ENCODE measurements around the gene GRIN2A. TPM values are rescaled to one million over a fixed set of nuclear protein-coding genes. Genes with fewer than 3 reads are reported as not detected.

GRIN2A gene
- total RNA-seq, 2 experiments from 2014 or later = not detected

- Histone ChIP-seq H4K20me1 (ENCODE audit: insufficient read depth, low read length) (no peaks in the 10 kb centered on the region), H3K4me1 (ENCODE audit: insufficient read depth, low read length, poor library complexity, severe bottlenecking) (no peaks in the 10 kb centered on the region), H3K4me2 (ENCODE audit: low read length) (no peak overlapping the region), H3K36me3 (ENCODE audit: insufficient read depth, low read length) (no peaks in the 10 kb centered on the region), H3K79me2 (ENCODE audit: insufficient read depth, low read depth, low read length) (no peaks in the 10 kb centered on the region), H3K4me3 (ENCODE audit: low read depth, low read length, poor library complexity, severe bottlenecking) (no peak overlapping the region), H2AFZ (ENCODE audit: low read length) (no peak overlapping the region), H3K27ac (ENCODE audit: low read depth, low read length, poor library complexity, severe bottlenecking) (no peak overlapping the region), H3K9me3 (ENCODE audit: low read length) (no peaks in the 10 kb centered on the region), H3K9me2 (ENCODE audit: insufficient read depth, low read length) (no peaks in the 10 kb centered on the region)
- ChIA-PET POLR2A (no interaction called here), CTCF (ENCODE audit: unreplicated experiment) (no interaction called here)
- DNase-seq (ENCODE audit: low spot score) = no peak
- no TSS peak for BruUV-seq (replicated peaks)
- intact Hi-C loops (cut with micrococcal nuclease; ENCODE audit: unreplicated experiment) = no loop called here
- TF ChIP-seq EZH2phosphoT487 (IDR thresholded peaks at IDR 0.05; ENCODE audit: borderline replicate concordance, low read depth, low read length) (no peak), CTCF (conservative IDR thresholded peaks at IDR 0.05; ENCODE audit: low read length) (no peak)
Measured at GRCh38 chr16:10083301-10083700, 98.9 kb downstream of the GRIN2A start.

GRCh38 chr16:10081201-10081940 lies 100.9 kb downstream of the GRIN2A start:
- no peak overlapping the region for H3K4me3 ChIP-seq (ENCODE audit: low read depth, low read length, poor library complexity, severe bottlenecking)
- no peaks in the 10 kb centered on the region for H3K79me2 ChIP-seq (ENCODE audit: insufficient read depth, low read depth, low read length)
- no peaks in the 10 kb centered on the region for H4K20me1 ChIP-seq (ENCODE audit: insufficient read depth, low read length)
- no peak overlapping the region for H3K27ac ChIP-seq (ENCODE audit: low read depth, low read length, poor library complexity, severe bottlenecking)
- TF ChIP-seq EZH2phosphoT487 (IDR thresholded peaks at IDR 0.05; ENCODE audit: borderline replicate concordance, low read depth, low read length) (no peak), CTCF (conservative IDR thresholded peaks at IDR 0.05; ENCODE audit: low read length) (no peak)
- H3K36me3 ChIP-seq (ENCODE audit: insufficient read depth, low read length) = no peaks in the 10 kb centered on the region
- no peaks in the 10 kb centered on the region for H3K9me3 ChIP-seq (ENCODE audit: low read length)
- no peaks in the 10 kb centered on the region for H3K9me2 ChIP-seq (ENCODE audit: insufficient read depth, low read length)
- no peak for DNase-seq (ENCODE audit: low spot score)
- POLR2A ChIA-PET = no interaction called here
- intact Hi-C loops (cut with micrococcal nuclease; ENCODE audit: unreplicated experiment) = no loop called here
- no peak overlapping the region for H3K4me2 ChIP-seq (ENCODE audit: low read length)
- CTCF ChIA-PET (ENCODE audit: unreplicated experiment) = no interaction called here
- H3K4me1 ChIP-seq (ENCODE audit: insufficient read depth, low read length, poor library complexity, severe bottlenecking) = no peaks in the 10 kb centered on the region
- H2AFZ ChIP-seq (ENCODE audit: low read length) = no peak overlapping the region
- BruUV-seq (replicated peaks) = no TSS peak

DNA sequence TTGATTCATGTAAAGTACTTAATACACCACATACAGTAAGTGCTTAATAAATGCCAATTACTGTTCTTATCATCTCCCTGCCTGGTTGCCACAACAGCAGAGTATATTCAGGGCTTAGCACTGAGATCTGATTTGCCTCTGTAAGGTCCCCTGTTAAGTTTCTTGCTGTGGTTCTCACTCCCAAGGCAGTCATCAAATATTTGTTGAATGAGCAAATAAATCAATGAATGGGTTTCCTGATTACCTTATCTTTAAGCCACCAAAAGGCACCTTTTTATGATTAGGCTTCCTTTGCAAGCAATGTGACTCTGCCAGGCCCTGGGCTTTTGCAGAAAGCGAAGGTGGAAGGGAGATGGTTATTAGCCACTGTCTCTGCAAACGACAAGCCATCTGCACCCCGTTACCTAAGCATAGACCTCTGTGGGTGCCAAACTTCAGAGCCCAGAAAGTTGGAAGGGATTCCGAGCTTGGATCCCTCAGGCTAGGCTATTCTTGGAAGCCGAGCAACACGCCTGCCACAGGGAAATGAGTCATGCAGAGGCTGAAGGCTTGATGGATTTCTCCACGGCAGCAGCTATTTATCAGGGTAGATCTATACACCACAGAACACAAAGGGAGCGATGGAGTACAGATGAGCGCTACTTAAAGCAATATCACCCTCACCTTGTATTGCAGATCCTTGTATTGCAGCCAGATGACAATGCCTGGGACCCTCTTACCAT lies 102.0 kb downstream of the GRIN2A start:
- Histone ChIP-seq H3K27ac (ENCODE audit: low read depth, low read length, poor library complexity, severe bottlenecking) (no peak overlapping the region), H3K4me2 (ENCODE audit: low read length) (no peak overlapping the region), H3K4me3 (ENCODE audit: low read depth, low read length, poor library complexity, severe bottlenecking) (no peak overlapping the region), H3K9me3 (ENCODE audit: low read length) (no peaks in the 10 kb centered on the region), H3K9me2 (ENCODE audit: insufficient read depth, low read length) (no peaks in the 10 kb centered on the region), H4K20me1 (ENCODE audit: insufficient read depth, low read length) (no peaks in the 10 kb centered on the region), H2AFZ (ENCODE audit: low read length) (no peak overlapping the region), H3K79me2 (ENCODE audit: insufficient read depth, low read depth, low read length) (no peaks in the 10 kb centered on the region), H3K4me1 (ENCODE audit: insufficient read depth, low read length, poor library complexity, severe bottlenecking) (no peaks in the 10 kb centered on the region), H3K36me3 (ENCODE audit: insufficient read depth, low read length) (no peaks in the 10 kb centered on the region)
- POLR2A ChIA-PET = no interaction called here
- CTCF ChIA-PET (ENCODE audit: unreplicated experiment) = no interaction called here
- BruUV-seq (replicated peaks) = no TSS peak
- TF ChIP-seq EZH2phosphoT487 (IDR thresholded peaks at IDR 0.05; ENCODE audit: borderline replicate concordance, low read depth, low read length) = no peak
- TF ChIP-seq CTCF (conservative IDR thresholded peaks at IDR 0.05; ENCODE audit: low read length) = no peak
- intact Hi-C loops (cut with micrococcal nuclease; ENCODE audit: unreplicated experiment) = no loop called here
- DNase-seq (ENCODE audit: low spot score) = no peak

All from OCI-LY7 (cell line).